Upper lobe of left lung (tissue), 6 donors: ENCODE measurements around the gene MVB12B. TPM values are rescaled to one million over a fixed set of nuclear protein-coding genes. Genes with fewer than 3 reads are reported as not detected.

ENCODE experiments used
- ATAC-seq, 2 donors: fragments of 200-7000 bp; cut with Tn5 transposase; one replicate each; pipeline ENCODE4 v1.9.1; 2022; ENCODE audit warnings: mild to moderate bottlenecking in 2 of 2, moderate library complexity in 2 of 2; ENCODE audit not compliant: low FRiP score in 2 of 2
- DNase-seq, 2 donors: peaks; one replicate each; pipeline ENCODE4 v3.0.0-alpha.2; 2019 to 2020
- H3K27ac ChIP-seq, 4 donors: fragments of 200-600 bp; sonication (generic); one replicate each; pipeline ENCODE4 v1.5.1; 2016 to 2019
- H3K27me3 ChIP-seq, 4 donors: fragments of 200-600 bp; sonication (generic); one replicate each; pipeline ENCODE4 v1.5.1; 2017 to 2019
- H3K36me3 ChIP-seq, 4 donors: fragments of 200-600 bp; sonication (generic); one replicate each; pipeline ENCODE4 v1.5.1; 2016 to 2019
- H3K4me1 ChIP-seq, 4 donors: fragments of 200-600 bp; sonication (generic); one replicate each; pipeline ENCODE4 v1.5.1; 2018 to 2019
- H3K4me3 ChIP-seq, 4 donors: fragments of 200-600 bp; sonication (generic); one replicate each; pipeline ENCODE4 v1.5.1; 2017 to 2019; ENCODE audit warnings: mild to moderate bottlenecking in 2 of 4, moderate library complexity in 1 of 4
- H3K9me3 ChIP-seq, 4 donors: fragments of 200-600 bp; sonication (generic); one replicate each; pipeline ENCODE4 v1.5.1; 2018 to 2019
- EP300 ChIP-seq, 4 donors: sonication (generic); formaldehyde crosslinking; IDR thresholded peaks; one replicate each; pipeline ENCODE4 v1.5.1; 2017; ENCODE audit warnings: antibody characterized with exemption in 4 of 4, control low read depth in 2 of 4
- POLR2A ChIP-seq, 4 donors: fragments of 450-650 bp; IDR thresholded peaks; one replicate each; pipeline ENCODE4 v1.5.1; 2016 to 2017; ENCODE audit warnings: antibody characterized with exemption in 4 of 4, mild to moderate bottlenecking in 2 of 4
- POLR2AphosphoS5 ChIP-seq, 2 donors: sonication (generic); formaldehyde crosslinking; IDR thresholded peaks; one replicate each; pipeline ENCODE4 v1.5.1; 2017; ENCODE audit warnings: antibody characterized with exemption in 2 of 2
- WGBS, 2 donors: methylation state at CpG; one replicate each; pipeline ENCODE4 v1.1.5; 2017 to 2018; 5-methylcytosine and 5-hydroxymethylcytosine counted together
- total RNA-seq, 6 donors: library from RNA; depleted of rRNA in 4 of 6; stranded (reverse); fragments of >200 nt in 4 of 6; gene quantifications; one replicate each; pipeline versions ENCODE4 v1.1.0 to v1.2.1, GENCODE V29; 2016 to 2021
- TF ChIP-seq, protein P1 (sequence below), 6 experiments: fragments of 450-650 bp in 4 of 6; fragments of 200-600 bp in 2 of 6; sonication (generic) in 2 of 6; IDR thresholded peaks; one replicate each; pipeline ENCODE4 v1.5.1; 2016 to 2019; ENCODE audit warnings: antibody characterized with exemption in 6 of 6
- donor health status: DM: no; HTN: no; CAD: no; lungs with moderate emphysema.
- donor health status: DM: no; HTN: yes; CAD: no; lungs with severe emphysema.

Gene MVB12B
- total RNA-seq, 6 donors from 2014 or later = 36.7 to 60.7 (median 41.0) TPM

DNA sequence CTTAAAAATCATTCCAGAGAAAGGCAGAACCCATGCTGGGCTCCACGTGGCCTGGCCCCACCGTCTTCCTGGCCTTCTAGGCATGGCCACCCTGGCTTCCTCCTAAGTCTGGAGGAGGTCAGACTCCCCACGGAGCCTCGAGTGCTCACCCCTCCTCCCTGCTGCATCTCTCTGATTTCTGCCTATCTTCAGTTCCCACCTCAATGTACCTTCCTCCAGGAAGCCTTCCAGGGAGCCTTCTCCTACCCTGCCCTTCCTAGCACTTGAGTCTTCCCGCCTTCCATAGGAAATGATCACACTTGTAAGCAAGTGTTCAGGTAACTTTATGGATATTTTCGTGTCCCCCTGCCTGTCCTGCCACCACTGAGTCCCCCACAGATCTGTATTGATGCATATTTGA, 92.0 kb downstream of the MVB12B start:
- DNase-seq (no peak), ATAC-seq (no peak)
- 66 to 87% methylated on average over 6 of the region's 6 CpGs for WGBS, 2 donors
- TF ChIP-seq POLR2A (IDR thresholded peaks at IDR 0.05) (no peak), EP300 (IDR thresholded peaks at IDR 0.05) (no peak), POLR2AphosphoS5 (IDR thresholded peaks at IDR 0.05) (no peak)
- TF ChIP-seq, protein P1, sequence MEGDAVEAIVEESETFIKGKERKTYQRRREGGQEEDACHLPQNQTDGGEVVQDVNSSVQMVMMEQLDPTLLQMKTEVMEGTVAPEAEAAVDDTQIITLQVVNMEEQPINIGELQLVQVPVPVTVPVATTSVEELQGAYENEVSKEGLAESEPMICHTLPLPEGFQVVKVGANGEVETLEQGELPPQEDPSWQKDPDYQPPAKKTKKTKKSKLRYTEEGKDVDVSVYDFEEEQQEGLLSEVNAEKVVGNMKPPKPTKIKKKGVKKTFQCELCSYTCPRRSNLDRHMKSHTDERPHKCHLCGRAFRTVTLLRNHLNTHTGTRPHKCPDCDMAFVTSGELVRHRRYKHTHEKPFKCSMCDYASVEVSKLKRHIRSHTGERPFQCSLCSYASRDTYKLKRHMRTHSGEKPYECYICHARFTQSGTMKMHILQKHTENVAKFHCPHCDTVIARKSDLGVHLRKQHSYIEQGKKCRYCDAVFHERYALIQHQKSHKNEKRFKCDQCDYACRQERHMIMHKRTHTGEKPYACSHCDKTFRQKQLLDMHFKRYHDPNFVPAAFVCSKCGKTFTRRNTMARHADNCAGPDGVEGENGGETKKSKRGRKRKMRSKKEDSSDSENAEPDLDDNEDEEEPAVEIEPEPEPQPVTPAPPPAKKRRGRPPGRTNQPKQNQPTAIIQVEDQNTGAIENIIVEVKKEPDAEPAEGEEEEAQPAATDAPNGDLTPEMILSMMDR (IDR thresholded peaks at IDR 0.05) = no peak
- Histone ChIP-seq H3K27me3 (no peaks in the 10 kb centered on the region), H3K9me3 (no peaks in the 10 kb centered on the region), H3K36me3 (peaks cover 4 to 51% (median 22%) of the 10 kb centered on the region in 4 donors), H3K27ac (no peak overlapping the region), H3K4me1 (peaks cover 0 to 24% (median 1%) of the 10 kb centered on the region in 4 donors), H3K4me3 (no peak overlapping the region)

DNA sequence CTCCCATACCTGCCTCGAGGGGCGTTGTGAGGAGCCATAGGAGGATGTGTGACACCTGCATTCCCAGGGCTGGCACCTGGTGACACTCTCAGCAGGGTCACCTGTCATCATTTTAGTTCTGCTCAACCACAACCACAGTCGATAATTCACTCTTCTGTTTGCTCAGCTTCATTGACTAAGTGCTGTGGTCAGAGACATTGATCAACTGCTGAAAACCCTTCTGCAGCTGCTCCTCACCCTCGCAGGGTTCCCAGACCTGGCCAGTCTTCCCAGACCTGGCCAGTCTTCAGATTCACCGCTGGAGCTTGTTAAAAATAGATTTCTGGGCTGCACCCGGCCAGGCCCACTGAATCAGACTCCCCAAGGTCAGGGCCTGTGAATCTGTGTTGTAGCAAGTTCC, 92.8 kb downstream of the MVB12B start:
- no peak for TF ChIP-seq POLR2A (IDR thresholded peaks at IDR 0.05)
- no peak for TF ChIP-seq EP300 (IDR thresholded peaks at IDR 0.05)
- TF ChIP-seq, protein P1 (IDR thresholded peaks at IDR 0.05) = no peak
- no peak for TF ChIP-seq POLR2AphosphoS5 (IDR thresholded peaks at IDR 0.05)
- 84 to 87% methylated on average over 5 to 6 of the region's 6 CpGs for WGBS, 2 donors
- DNase-seq (no peak), ATAC-seq (no peak)
- H3K4me1 ChIP-seq = peaks cover 0 to 27% (median 3%) of the 10 kb centered on the region in 4 donors
- H3K36me3 ChIP-seq = peaks cover 4 to 55% (median 27%) of the 10 kb centered on the region in 4 donors
- no peak overlapping the region for H3K4me3 ChIP-seq
- no peak overlapping the region for H3K27ac ChIP-seq
- no peaks in the 10 kb centered on the region for H3K9me3 ChIP-seq
- no peaks in the 10 kb centered on the region for H3K27me3 ChIP-seq

DNA sequence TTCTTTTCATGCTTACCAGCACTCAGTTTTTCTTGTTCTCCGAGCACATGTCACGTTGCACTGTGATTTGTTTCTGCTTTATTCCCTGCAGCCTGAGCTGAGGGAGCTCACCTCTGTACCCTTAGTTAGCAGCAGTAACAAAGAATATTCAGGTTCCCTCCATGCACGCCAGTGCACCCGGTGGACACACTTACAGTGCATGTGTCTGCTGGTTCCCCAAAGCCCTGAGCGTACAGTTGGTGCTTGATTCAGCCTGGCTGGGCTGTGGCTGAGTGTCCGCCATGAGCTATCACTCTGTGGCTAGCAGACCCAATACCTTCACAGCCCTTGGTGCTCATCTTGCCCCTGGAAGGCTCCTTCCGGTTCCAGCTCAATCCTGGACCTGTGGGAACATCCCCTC, 93.5 kb downstream of the MVB12B start:
- no peak overlapping the region for H3K4me3 ChIP-seq
- peaks cover 0 to 27% (median 3%) of the 10 kb centered on the region in 4 donors for H3K4me1 ChIP-seq
- DNase-seq (no peak), ATAC-seq (no peak)
- peaks cover 4 to 54% (median 27%) of the 10 kb centered on the region in 4 donors for H3K36me3 ChIP-seq
- no peak overlapping the region for H3K27ac ChIP-seq
- H3K9me3 ChIP-seq = no peaks in the 10 kb centered on the region
- TF ChIP-seq EP300 (IDR thresholded peaks at IDR 0.05) (no peak), POLR2AphosphoS5 (IDR thresholded peaks at IDR 0.05) (no peak), POLR2A (IDR thresholded peaks at IDR 0.05) (no peak)
- TF ChIP-seq, protein P1 (IDR thresholded peaks at IDR 0.05) = no peak
- H3K27me3 ChIP-seq = no peaks in the 10 kb centered on the region
- 89 to 90% methylated on average over 7 of the region's 7 CpGs for WGBS, 2 donors

DNA sequence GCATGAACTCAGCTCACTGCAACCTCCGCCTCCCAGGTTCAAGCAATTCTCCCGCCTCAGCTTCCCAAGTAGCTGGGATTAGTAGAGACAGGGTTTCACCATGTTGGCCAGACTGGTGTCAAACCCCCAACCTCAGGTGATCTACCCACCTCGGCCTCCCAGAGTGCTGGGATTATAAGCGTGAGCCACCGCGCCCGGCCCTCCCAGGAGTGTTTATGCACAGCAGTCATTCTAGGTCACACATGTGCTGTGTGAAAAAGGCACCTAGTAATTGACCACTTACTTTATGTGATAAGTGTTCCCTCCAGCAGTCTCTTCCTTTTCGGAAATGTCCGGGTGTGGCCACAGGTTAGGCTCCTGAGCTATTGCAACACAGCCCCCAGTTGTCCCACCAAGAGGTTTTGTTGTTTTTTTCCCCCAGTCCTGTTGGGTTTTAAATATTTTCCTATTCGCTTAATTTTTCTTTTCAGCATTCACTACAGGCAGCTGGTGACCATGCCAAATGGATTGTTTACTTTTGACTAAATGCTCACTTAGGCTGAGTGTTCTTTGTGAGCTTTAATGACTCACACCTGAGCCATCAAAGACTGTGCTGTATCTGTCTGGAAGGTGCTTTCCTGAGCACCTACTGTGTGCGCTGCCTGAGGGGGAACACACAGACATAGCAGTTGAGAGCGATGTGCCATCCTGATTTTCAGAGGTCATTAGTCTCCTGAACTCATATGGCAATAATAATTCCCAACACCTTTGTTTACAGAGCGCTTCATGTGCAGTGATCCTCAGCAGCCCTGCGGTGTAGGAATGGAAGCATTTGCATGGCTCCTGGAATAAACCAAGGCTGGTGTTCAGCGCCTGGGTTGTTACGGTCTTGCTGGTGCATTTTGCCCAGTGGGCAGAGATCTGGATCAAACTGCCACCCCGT, 94.3 kb downstream of the MVB12B start:
- H3K27ac ChIP-seq = peak overlapping the region in 1 of 4 donors; percentile 17
- peak in 1 of 2 donors; percentile 61 for ATAC-seq
- H3K4me3 ChIP-seq = no peak overlapping the region

More for the DNA sequence above, 94.3 kb downstream of the MVB12B start:
- 80 to 86% methylated on average over 15 to 17 of the region's 17 CpGs for WGBS, 2 donors
- TF ChIP-seq, protein P1 (IDR thresholded peaks at IDR 0.05) = no peak
- peaks cover 4 to 56% (median 26%) of the 10 kb centered on the region in 4 donors for H3K36me3 ChIP-seq
- peaks cover 0 to 27% (median 3%) of the 10 kb centered on the region in 4 donors for H3K4me1 ChIP-seq
- no peaks in the 10 kb centered on the region for H3K27me3 ChIP-seq
- DNase-seq = no peak
- no peaks in the 10 kb centered on the region for H3K9me3 ChIP-seq
